HG03139 (cell line): ENCODE results near the gene UBR1.
"Not testable (repeated sequence)": the region's sequence is repeated elsewhere in the genome, so short reads cannot be mapped to it uniquely, and the experiment has no call there.

Source experiments
- ATAC-seq: cut with Tn5 transposase; IDR thresholded peaks from one replicate; pipeline ENCODE4 v1.9.1; 2021; ENCODE audit not compliant: unreplicated experiment

UBR1 gene

DNA sequence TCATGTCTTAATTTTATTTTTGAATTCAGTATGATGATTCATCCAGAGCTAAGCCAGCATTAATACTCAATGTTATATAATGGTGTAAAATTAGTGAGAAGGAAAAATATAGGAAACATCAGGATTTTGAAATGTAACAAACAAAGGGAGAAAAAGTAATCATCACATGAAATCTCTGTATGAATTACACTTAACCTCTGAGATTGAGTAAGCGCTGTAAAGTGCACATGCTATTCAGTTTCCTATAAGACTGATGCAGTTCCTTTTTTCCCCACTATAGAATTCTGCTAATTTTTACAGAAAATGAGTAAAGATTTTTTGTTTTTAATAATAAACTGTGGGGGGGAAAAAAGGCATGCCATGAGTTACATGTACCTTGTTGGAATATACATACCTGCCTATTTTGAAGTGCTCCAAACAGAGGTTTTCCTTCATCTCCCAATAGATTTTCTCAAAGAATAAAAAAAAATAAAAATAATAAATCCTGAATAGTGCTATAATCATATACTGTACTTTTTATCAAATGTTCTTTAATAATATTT is 121.3 kb downstream of the UBR1 start:
- ATAC-seq = no peak

DNA sequence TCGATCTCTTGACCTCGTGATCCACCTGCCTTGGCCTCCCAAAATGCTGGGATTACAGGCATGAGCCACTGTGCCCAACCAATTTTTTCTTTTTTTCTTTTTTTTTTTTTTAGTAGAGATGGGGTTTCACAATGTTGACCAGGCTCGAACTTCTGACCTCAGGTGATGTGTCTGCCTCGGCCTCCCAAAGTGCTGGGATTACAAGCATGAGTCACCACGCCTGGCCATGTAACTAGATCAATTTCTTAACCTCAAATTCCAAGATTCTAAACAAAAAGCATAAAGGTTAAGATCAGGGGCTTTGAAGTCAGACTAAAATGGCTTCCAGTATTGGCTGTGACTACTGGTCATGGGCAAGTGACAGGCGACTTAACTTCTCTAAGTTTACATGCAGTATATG is 126.7 kb downstream of the UBR1 start:
- ATAC-seq = not testable (repeated sequence)

DNA sequence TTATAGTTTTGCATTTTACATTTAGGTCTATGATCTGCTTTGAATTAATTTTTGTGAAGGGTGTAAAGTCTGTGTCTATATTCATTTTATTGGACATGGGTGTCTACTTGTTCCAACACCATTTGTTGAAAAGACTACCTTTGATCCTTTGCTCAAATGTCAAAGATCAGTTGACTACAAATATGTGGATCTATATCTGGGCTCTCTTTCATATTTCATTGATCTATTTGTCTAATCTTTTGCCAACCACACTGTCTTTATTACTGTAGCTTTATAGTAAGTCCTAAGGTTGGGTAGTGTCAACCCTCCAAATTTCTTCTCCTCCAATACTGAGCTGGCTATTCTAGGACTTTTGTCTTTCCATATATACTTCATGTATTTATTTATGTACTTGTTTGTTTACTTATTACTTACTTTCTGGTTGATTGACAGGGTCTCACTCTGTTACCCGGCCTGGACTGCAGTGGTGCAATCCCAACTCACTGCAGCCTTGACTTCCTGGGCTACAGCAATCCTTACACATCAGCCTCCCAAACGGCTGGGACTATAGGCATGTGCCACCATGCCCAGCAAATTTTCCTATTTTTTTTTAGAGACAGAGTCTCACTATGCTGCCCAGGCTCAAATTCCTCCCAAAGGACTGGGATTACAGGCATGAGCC is 131.5 kb downstream of the UBR1 start:
- ATAC-seq = no peak

DNA sequence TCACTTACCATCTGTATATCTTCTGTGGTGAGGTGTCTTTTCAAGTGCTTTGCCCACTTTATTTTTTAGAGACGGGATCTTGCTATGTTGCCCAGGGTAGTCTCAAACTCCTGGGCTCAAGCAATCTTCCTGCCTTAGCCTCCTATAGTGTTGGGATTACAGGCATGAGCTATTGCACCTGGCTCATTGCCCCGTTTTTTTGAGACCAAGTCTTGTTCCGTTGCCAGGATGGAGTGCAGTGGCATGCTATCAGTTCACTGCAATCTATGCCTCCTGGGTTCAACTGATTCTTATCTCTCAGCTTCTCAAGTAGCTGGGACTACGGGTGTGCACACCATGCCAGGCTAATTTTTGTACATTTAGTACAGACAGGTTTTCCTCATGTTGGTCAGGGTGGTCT is 132.7 kb downstream of the UBR1 start:
- ATAC-seq = no peak

DNA sequence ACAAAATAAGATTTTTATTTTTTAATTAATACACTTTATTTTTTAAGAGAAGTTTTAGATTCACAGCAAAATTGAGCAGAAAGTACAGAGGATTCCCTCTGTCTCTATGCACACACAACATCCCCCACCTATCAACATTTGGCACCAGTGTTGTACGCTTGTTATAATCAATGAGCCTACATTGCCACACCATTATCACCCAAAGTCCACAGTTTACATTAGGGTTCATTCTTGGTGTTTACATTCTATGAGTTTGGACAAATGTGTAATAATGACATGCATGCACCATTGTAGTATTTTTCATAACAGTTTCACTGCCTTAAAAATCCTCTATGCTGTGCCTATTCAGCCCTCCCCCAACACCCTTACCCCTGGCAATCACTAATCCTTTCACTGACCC is 134.0 kb downstream of the UBR1 start:
- no peak for ATAC-seq

DNA sequence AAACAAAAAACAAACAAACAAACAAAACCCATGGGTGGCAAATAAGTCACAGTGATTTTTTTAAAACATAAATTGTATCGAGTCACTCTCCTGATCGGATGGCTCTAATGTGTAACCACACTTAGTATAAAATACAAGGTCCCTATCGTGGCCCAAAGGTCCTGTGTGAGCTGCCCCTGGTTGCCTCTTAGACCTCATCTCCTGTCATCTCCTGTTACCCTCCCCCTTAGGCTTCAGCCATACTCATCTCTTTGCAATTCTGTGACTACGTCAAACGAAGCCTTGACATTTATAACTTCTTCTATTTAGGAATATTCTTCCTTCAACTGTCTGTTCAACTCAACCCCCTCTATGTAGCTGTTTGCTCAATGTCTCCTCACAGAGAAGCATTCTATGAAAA is 141.4 kb downstream of the UBR1 start:
- no peak for ATAC-seq

DNA sequence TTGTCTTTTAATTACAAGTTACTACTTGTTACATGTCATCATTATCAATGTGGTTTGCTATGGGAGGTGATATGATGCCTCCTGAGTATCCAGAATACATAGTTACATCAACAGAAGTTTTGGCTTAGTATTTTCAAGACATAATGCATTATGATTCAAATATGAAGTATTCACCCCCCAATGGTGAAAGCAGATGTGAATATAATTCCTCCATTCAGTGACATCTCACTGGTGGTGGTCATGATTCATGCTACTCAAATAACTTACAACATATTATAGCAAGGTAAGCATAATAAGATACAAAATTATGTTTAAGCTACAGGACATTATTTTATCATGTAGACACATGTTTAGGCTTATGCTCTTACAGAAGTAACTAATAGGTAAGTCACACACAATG is 150.3 kb downstream of the UBR1 start:
- ATAC-seq = no peak

DNA sequence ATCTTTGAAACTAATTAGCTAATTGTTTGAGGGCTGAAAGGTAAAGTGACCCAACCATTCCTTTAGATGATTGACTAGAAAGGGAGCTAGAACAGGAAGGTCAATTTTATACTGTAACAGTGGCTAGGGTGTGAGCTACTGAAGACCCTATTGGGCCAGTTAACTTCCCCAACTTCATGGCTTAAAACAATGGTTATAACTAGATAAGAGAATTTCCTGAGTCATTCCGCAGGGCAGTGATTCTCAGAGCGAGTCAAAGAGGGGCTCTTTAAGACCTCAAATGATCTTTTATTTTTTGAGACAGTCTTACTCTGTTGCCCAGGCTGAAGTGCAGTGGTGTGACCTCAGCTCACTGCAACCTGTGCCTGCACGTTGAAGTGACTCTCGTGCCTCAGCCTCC is 151.5 kb downstream of the UBR1 start:
- no peak for ATAC-seq

DNA sequence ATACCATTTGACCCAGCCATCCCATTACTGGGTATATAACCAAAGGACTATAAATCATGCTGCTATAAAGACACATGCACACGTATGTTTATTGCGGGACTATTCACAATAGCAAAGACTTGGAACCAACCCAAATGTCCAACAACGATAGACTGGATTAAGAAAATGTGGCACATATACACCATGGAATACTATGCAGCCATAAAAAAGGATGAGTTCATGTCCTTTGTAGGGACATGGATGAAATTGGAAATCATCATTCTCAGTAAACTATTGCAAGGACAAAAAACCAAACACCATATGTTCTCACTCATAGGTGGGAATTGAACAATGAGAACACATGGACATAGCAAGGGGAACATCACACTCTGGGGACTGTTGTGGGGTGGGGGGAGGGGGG is 156.9 kb downstream of the UBR1 start:
- not testable (repeated sequence) for ATAC-seq

DNA sequence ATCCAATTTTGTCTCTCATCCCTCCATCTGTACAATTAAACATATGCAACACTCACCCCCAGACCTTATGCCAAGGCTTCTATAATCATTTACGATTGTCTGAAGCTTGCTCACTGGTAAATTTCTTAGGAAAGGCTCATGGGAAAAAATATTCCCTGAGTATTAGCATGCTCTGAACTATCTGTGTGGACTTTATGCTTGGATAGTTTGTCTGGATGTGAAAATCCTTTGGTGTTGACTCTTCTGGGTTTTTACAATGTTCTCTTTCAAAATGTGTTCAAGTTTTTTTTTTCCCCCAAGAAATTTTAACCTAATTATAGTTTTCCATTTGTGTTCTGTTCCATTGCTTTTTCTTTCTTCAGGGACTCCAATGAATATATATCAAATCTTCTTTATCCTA is 165.3 kb downstream of the UBR1 start:
- ATAC-seq = no peak

DNA sequence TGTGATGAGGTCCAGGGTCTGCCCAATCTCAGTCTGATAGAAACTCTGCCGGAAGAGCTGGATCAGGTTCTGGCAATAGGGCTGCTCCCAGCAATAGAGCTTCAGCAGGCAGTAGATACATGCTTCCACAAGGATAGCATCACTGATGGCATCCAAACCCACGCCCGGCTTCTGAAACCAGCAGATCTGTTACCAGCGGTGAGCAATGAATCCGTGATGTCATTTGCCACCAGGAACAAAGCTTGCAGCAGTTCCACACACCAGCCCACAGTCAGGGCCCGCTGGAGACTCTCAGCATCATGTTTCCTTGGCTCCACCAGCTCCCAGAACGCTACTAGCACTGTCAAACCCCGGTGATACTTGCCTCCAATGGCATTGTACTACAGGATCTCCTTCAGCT is 166.0 kb downstream of the UBR1 start:
- no peak for ATAC-seq

DNA sequence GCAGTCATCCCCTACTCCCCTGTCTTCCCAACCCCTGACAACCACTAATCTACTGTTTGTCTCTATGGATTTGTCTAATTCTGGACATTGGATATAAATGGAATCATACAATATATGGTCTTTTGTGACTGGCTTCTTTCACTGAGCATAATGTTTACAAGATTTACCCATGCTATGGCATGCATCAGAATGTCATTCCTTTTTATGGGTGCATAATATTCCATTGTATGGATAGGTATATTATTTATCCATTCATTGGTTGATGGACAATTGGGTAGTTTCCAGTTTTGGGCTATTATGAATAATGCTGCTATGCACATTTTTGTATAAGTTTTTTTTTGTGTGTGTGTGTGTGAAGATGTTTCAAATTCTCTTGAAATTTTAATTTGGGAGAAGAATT is 168.7 kb downstream of the UBR1 start:
- ATAC-seq = no peak

DNA sequence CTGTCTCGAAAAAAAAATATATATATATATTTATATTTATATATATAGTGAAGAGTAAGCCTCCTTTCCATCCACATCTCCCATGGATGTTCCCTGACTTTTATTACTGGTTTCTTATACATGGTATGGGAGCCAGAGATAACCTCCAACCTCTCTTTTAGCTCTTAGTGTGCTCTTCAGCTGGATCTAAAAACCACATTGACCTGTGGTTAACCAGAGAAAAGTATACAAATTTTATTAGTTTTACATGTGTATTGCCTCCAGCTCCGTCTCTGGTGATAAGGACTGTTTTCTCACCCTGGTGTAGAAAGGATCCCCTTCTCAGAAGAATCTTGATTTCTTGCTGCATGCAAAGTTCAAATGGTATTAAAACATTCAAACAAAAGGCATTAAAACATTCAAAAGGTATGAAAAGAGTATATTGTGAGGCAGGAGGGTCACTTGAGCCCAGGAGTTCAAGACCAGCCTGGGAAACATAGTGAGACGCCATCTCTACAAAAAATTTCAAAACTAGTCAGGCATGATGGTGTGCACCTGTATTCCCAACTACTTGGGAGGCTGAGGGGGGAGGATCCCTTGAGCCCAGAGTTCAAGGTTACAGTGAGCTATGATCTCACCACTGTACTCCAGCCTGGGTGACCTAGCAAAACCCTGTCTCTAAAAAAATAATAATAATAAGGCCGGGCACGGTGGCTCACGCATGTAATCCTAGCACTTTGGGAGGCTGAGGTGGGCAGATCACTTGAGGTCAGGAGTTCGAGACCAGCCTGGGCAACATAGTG is 171.8 kb downstream of the UBR1 start:
- no peak for ATAC-seq

DNA sequence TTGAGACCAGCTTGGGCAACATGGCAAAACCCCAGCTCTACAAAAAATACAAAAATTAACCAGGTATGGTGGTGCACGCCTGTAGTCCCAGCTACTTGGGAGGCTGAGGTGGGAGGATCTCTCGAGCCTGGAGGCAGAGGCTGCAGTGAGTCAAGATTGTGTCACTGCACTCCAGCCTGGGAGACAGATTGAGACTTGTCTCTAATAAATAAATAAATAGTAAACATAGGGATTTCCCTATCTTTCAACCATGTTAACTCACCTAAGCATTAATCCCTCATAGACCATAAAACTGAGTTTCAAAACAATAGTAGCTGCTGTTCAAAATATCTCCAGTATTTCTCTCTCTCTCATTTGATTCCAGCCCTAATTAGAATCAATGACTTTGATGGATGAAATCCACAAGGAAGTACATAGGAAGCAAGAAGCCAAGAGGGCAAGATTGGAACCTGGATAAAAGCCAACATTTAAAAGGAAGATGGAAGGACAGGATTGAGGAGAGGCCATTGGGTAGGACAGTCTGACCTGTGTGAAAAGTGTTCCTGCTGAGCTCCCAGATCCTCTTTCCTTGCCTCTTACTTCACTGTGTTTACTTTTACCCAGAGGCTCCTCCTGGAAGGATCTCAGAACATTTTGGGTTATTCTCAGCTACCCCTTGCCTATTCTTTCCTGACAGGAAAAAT is 172.9 kb downstream of the UBR1 start:
- ATAC-seq = no peak

DNA sequence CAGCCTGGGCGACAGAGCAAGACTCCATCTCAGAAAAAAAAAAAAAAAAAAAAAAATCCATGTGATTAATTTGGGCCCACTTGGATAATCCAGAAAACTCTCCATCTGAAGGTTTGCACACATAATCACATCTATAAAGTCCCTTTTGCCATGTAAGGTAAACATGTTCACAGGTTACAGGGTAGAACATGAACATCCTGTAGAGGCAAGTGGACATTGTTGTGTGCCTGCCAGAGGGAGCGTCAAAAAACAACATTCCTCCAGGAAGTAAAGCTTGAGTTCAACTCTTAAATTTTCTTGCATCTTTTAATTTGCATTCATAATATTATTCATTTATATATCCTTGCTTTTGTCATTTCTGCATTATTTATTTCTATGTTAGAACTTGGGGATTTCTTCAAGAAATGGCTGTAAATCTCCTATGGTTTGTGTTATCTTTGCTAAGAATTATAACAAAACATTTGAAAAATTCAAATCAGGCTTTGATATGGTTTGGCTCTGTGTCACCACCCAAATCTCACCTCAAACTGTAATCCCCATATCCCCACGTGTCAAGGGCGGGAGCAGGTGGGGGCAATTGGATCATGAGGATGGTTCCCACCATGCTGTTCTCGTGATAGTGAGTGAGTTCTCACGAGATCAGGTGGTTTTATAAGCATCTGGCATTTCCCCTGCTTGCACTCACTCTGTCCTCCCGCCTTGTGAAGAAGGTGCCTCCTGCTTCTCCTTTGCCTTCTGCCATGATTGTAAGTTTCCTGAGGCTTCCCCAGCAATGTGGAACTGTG is 173.9 kb downstream of the UBR1 start:
- ATAC-seq = no peak

DNA sequence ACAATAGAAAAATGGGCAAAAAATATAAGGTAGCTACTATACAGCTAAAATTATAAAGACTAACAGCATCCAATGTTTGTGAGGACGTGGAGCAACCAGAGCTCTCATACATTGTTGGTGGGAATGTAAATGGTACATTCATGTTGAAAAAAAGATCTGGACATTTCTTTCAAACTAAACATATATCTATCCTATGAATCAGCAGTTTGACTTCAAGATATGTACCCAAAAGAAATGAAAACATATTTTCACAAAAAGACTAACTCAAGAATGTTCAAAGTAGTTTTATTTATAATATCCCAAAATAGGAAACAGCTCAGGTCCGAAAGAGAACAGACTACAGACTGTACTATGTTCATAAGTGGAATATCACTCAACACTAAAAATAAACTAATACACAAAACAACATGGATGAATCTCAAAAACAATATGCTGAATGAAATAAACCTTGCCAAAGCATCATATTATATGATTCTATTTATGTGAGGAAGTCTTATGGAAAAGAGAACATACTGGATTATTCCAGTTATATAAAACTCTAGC is 176.5 kb downstream of the UBR1 start:
- ATAC-seq = no peak

DNA sequence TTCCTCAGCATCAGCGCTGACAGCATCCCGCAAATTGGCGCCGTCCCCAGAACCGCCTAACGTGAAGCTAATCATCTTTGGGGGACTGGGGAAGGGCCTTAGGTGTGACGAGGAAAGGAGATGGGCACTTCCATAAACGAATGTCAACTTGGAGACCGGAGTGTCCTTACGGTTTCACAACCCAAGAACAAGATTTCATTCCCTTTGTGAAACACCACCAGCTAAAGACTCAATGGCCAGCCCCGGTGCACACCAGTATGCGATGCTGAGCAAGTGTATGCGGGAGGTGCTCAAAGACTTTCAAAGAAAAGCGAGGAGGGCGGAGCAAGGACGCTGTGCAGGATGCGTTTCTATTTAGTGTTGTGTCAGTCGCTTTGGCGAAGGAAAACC is 184.5 kb downstream of the UBR1 start:
- ATAC-seq = no peak

DNA sequence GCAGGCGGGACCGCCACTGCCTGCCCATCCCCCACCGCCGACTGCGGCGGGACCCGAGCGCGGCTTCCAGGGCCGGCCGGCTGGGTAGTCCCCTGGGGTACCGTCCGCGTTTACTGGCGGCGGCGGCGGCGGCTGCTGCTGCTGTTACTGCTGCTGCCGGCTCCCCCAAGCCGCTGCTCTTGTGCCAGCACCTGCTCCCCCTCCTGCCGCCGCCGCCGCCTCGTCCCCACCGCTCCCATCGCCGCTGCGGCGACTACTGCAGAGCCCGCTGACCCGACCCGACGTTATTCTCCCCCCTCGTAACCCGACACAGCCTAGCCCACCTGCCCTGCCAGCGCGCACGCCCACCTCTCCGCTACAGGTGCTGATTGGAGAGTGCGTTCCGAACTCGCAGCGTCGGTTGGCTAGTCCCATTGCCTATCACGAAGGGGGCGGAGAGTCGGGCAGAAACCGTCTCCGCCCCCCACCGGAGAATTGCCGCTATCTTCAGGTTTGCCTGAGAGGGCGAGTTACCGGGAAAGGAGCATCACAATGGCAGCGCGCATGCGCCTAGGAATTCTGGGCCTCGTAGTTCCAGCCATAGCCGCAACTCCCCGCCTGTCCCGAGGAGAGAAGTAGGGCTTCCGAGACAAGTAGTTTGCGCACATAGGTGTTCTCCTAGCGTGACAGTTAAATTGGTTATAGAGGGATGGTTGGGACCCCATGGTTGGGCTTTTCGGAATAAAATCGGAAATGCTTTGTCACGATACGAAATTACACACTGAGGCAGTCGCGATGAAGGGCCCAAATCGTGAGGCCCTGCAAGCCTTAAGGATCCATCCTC is 185.1 kb downstream of the UBR1 start, which contains the start of gene TTBK2:
Gene TTBK2 (minus strand): TSS at position 260 of the 823 bp plus-strand sequence. CDS start 42,161 bp downstream, outside the sequence.
- ATAC-seq = peak; percentile 93

DNA sequence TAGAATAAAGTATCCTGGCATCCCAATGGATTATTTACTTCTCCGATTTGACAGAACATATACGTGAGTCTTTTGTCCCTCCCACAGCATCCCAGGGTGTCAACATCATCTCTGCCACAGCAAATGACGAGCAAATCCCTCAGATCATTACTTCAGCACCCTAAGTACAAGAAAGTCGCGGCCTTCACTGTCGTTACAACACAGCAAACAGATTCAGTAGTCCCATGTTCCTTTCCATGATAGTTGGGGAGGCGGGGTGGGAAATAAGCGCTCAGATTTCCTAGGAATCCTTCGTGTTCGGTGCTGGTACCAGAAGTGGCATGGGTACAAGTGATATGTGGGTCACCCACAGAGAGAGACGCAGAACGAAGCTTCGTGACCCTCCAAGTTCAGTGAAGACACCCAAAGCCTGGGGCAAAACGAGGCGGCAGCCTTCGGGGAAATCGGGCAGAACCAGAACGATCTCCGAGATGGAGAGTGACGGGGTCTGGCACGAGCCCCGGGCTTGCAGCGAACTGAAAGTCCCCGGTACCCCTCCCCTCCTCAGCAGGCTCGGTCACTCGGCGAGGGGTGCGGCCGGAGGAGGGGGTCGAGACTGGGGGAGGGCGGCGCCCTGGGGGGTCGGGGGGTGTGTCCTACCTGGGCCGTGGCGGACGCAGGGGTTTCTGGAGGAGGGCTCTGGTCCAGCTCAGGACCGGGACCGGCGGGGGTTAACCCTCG is 185.9 kb downstream of the UBR1 start:
- ATAC-seq = peak; percentile 22
